HG03108 (cell line): ENCODE measurements around the gene SPRR2B.
"Not testable (repeated sequence)": the region's sequence is repeated elsewhere in the genome, so short reads cannot be mapped to it uniquely, and the experiment has no call there.

Experiments
- ATAC-seq: cut with Tn5 transposase; IDR thresholded peaks from one replicate; pipeline ENCODE4 v1.9.1; 2021; ENCODE audit warnings: moderate library complexity; ENCODE audit not compliant: unreplicated experiment

Gene SPRR2B

GRCh38 chr1:153071511-153071910, at the start of gene SPRR2B:
SPRR2B (minus strand) TSS chr1:153071611; CDS start chr1:153070839, 772 bp downstream.
- no peak for ATAC-seq

GRCh38 chr1:153120945-153121344, 49.5 kb upstream of the SPRR2B start:
- no peak for ATAC-seq

- ATAC-seq = no peak
These were observed 48.1 kb upstream of the SPRR2B start for GRCh38 chr1:153119491-153119971.

DNA sequence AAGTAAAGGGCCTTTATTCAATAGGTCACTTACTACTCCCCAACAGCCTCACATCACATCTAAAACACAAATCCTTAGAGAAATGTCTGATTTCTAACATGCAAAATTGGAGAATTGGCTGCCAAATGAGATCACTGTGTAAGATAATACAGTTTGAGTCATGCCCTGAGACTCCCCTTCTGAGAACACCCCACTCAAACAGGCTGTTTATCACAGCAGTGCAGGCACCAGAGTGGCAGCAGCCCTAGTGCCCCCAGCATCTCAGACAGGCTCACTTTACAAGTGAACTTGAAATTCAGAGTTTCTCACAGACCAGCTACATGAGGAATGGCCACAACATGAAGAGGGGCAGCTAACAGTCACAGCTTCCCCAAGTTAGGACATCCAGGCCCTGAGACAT, 43.9 kb upstream of the SPRR2B start:
- not testable (repeated sequence) for ATAC-seq

GRCh38 chr1:153113416-153113815, 42.0 kb upstream of the SPRR2B start, which contains the start of gene SPRR2F:
SPRR2F (minus strand) TSS chr1:153113516; CDS start chr1:153112733, 783 bp downstream.
- ATAC-seq = no peak

DNA sequence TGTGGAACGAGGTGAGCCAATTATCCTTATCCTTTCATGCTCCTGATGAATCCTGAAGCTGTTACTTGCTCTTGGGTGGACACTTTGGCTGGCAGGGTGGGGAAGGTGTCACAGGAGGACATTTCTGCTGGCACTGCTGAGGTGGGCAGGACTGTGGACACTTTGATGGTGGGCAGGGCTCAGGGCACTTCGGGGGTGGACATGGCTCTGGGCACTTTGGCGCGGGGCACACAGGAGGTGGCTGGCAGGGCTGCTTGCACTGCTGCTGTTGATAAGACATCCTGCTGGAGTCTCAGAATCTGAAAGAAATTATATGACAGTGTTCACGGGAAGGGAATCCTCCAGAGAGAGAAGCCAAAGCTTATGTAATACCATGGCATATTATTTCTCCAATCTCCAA, 41.0 kb upstream of the SPRR2B start:
- not testable (repeated sequence) for ATAC-seq

DNA sequence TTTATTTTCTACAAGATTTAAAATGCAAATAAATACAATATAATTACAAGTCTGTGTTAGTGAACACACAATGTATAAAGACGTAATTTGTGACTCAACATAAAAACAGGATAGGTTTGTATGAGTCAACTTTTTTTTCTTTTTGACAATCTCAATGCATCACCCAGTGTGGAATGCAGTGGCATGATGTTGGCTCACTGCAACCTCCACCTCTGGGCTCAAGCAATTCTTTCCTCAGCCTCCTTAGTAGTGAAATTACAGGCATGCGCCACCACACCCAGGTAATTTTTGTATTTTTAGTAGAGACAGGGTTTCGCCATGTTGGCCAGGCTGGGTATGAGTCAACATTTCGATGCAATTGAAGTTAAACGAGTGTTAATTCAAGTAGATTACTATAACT, 28.8 kb upstream of the SPRR2B start:
- ATAC-seq = no peak

DNA sequence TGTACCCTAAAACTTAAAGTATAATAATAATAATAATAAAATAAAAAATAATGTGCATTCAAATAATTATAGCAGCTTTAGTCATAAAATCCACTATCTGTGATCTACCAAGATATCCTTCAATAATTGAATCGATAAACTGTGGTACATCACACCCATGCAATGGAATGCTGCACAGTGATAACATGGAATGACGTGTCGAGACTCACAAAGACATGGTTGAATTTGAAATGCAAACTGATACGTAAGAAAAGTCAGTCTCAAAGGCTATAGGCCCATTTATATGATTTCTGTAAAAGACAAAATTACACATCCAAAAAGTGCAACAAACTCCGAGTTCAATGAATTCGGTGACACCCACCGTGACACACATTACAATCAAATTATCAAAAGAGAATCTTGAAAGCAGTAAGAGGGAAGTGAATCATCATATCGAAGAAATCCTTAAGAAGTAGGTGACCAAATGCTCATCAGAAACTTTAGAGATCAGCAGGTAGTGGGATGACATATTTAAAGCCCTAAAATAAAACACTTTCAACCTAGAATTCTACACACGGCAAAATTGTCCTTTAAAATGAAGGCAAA, 28.1 kb upstream of the SPRR2B start:
- ATAC-seq = no peak

- no peak for ATAC-seq
These were observed 24.4 kb upstream of the SPRR2B start for GRCh38 chr1:153095764-153096163.

GRCh38 chr1:153094426-153094825, 23.0 kb upstream of the SPRR2B start, which contains the start of gene SPRR2E:
SPRR2E (minus strand) TSS chr1:153094526; CDS start chr1:153093751, 775 bp downstream.
- ATAC-seq = no peak

- no peak for ATAC-seq
These were observed 16.2 kb upstream of the SPRR2B start for GRCh38 chr1:153087652-153088051.

- ATAC-seq = no peak
These were observed 10.3 kb upstream of the SPRR2B start for GRCh38 chr1:153081736-153082135.

DNA sequence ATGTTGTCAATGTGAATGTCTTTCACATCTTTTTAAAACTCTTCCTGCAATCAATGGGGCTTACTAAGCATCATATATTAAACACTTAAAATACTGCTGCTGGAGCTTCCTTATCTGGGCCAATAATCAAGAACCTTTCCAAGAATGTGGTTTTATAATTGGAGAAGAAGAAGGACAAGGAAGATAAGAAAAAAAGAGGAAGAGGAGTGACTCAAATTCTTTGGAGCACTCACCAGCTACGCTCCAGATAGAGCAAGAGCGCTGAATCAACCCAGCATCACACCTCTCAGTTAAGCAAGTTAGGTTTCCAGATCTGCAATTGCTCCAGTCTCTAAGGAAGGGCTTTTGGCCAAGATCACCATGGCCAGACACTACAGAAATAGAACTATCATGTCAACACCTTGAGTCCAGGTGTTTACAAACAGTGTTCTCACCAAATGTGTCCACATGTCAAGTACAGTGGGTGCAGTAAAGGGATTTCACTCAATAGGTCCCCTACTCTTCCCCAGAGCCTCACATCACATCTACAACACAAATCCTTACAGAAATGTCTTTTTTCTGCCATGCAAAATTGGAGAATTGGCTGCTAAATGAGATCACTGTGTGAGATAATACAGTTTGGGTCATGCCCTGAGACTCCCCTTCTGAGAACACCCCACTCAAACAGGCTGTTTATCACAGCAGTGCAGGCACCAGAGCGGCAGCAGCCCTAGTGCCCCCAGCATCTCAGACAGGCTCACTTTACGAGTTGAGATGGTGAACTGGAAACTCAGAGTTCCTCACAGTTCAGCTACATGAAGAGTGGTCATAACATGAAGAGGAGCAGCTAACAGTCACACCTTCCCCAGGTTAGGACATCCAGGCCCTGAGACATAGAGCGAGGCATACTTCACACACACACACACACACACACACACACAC, 1.7 kb upstream of the SPRR2B start:
- ATAC-seq = no peak

DNA sequence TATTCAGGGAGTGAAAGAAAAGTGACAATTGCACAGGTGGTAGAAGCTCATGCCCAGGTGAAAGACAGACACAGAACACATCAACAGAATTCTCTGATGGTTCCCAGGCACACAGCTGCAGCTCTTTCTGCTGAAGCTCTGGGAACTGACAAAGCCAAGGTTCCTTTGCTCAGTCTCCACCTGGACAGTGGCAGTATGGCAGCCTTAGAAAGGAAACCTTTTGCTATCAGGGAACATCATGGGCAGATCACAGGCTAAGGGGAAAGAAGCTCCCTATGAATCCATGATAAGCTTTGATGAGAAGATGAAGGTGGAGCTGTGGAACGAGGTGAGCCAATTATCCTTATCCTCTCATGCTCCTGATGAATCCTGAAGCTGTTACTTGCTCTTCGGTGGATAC, 1.2 kb downstream of the SPRR2B start:
- ATAC-seq = no peak

- no peak for ATAC-seq
These were observed 12.3 kb downstream of the SPRR2B start for GRCh38 chr1:153058826-153059784.

- ATAC-seq = no peak
These were observed 13.3 kb downstream of the SPRR2B start for GRCh38 chr1:153058154-153058553.

DNA sequence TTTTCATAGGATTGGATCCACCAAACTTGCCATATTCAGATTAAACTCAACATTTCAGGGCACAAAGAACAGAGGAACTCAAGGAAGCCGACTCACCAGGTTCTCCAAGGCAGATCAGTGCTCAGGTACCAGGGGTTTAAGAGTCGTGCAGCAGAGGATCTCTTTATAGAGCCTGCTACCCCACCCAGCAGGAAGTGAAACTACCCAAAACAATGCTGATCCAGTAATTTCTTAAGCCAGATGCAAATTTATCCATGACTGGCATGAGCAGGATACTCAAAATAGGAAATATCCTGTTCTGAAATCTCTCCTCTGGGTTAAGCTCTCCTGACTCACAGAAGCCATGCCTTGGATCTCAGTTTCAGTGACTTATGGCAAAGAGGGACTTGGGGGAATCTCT, 14.0 kb downstream of the SPRR2B start, which contains the start of gene SPRR2A:
Gene SPRR2A (minus strand): TSS at position 138 of the 400 bp plus-strand sequence. CDS start 777 bp downstream, outside the sequence.
- ATAC-seq = no peak

GRCh38 chr1:153056111-153056510, 15.3 kb downstream of the SPRR2B start:
- ATAC-seq = not testable (repeated sequence)

- no peak for ATAC-seq
These were observed 22.2 kb downstream of the SPRR2B start for GRCh38 chr1:153049211-153049610.

DNA sequence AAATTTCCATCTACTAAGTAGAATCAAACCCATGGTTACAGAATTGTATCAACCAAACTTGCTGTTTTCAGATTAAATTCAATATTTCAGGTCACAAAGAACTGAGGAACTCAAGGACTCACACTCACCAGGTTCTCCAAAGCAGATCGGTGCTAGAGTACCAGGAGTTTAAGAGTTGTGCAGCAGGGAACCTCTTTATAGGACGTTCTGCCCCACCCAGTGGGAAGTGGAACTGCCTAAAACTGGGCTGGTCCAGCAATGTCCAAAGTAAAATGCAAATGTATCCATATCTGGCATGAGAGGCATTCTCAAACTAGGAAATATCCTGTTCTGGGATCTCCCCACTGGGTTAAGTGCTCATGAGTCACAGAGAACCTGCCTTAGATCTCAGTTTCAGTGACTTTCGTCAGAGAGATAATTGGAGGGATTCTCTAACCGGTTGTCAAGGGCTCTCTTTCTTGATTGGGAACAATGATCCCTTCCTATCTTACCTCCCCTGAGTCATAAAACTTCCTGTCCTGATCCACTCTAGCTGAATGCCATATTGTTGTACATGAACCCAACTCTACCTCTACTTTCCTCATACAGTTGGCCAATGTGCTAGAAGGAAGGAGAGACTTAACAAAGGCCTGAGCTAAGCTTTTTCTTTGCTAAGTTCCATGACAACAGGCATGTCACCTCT, 30.3 kb downstream of the SPRR2B start, which contains the start of gene SPRR2D:
Gene SPRR2D (minus strand): TSS at position 171 of the 682 bp plus-strand sequence. CDS start 774 bp downstream, outside the sequence.
- no peak for ATAC-seq
